22Rv1 (cell line): ENCODE results near the gene PPFIA1.
A peak's percentile ranks its signal among the peaks of the same experiment; 100 is the strongest.

ENCODE experiments used
- H3K27ac ChIP-seq: fragments of 450-650 bp; 2 replicates; pipeline ENCODE4 v1.5.1; 2017
- ZFX ChIP-seq: fragments of 450-650 bp; IDR thresholded peaks from 2 replicates; pipeline ENCODE4 v1.6.1; 2017; ENCODE audit warnings: antibody characterized with exemption, borderline replicate concordance
- TF ChIP-seq, protein P1 (sequence below): fragments of 450-650 bp; IDR thresholded peaks from 2 replicates; pipeline ENCODE4 v1.5.1; 2017; ENCODE audit warnings: mild to moderate bottlenecking

PPFIA1 gene

DNA sequence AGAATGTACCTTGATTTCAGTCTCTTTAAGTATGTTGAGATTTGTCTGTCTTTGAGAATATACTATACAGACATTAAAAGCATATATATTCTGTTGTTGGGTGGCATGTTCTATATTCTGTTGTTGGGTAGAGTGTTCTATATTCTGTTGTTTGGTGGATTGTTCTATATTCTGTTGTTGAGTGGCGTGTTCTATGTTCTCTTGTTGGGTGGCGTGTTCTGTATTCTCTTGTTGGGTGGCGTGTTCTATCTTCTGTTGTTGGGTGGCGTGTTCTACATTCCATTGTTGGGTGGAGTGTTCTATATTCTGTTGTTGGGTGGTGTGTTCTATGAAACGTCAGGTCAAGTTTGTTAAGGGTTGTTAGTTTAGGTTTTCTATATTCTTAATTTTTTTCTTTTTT lies 100.8 kb downstream of the PPFIA1 start:
- no peak overlapping the region for H3K27ac ChIP-seq
- no peak for TF ChIP-seq ZFX
- TF ChIP-seq, protein P1, sequence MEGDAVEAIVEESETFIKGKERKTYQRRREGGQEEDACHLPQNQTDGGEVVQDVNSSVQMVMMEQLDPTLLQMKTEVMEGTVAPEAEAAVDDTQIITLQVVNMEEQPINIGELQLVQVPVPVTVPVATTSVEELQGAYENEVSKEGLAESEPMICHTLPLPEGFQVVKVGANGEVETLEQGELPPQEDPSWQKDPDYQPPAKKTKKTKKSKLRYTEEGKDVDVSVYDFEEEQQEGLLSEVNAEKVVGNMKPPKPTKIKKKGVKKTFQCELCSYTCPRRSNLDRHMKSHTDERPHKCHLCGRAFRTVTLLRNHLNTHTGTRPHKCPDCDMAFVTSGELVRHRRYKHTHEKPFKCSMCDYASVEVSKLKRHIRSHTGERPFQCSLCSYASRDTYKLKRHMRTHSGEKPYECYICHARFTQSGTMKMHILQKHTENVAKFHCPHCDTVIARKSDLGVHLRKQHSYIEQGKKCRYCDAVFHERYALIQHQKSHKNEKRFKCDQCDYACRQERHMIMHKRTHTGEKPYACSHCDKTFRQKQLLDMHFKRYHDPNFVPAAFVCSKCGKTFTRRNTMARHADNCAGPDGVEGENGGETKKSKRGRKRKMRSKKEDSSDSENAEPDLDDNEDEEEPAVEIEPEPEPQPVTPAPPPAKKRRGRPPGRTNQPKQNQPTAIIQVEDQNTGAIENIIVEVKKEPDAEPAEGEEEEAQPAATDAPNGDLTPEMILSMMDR = no peak

DNA sequence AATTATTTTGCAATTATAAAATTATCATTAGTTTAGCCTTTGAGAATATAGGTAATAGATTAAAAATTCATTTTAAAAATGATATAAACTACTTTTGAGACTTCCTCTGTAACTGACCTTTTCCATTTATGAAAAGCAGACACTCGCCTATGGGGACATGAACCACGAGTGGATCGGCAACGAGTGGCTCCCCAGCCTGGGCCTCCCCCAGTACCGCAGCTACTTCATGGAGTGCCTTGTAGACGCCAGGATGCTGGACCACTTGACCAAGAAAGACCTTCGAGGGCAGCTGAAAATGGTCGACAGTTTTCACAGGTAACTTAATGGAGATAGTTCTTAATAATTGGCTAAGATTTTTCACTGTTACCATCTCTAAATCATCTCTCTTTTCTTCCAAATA lies 101.6 kb downstream of the PPFIA1 start:
- no peak overlapping the region for H3K27ac ChIP-seq
- TF ChIP-seq, protein P1 = no peak
- no peak for TF ChIP-seq ZFX

DNA sequence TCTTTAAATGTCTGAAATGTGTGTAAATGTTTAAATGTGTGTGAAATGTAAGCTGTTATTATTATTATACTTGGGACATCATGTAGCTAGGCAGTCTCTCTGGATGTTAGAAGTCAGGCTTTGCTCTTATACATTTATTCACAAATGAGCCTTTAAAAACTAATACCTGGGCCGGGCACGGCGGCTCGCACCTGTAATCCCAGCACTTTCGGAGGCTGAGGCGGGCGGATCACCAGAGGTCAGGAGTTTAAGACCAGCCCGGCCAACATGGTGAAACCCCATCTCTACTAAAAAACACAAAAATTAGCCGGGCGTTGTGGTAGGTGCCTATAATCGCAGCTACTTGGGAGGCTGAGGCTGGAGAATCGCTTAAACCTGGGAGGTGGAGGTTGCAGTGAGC lies 106.1 kb downstream of the PPFIA1 start:
- no peak overlapping the region for H3K27ac ChIP-seq
- TF ChIP-seq, protein P1 = no peak

DNA sequence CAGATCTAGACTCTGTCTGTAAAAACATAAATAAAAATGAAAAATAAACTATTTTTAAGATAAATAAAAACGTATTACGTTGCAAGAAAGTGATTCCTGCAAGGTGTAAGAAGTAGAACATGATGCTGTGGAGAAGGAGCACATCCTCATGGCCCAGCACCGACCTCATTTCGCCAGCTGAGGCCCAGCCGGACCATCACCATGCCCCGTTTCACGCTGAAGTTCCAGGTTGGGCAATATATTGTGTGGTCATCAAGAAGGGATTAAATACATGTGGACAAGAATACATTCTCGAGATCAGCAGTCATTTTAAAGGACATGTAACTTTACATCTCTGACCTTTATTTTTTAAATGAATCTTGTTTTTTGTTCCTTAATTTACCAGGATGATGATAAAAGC lies 107.2 kb downstream of the PPFIA1 start:
- no peak for TF ChIP-seq ZFX
- TF ChIP-seq, protein P1 = no peak
- no peak overlapping the region for H3K27ac ChIP-seq

DNA sequence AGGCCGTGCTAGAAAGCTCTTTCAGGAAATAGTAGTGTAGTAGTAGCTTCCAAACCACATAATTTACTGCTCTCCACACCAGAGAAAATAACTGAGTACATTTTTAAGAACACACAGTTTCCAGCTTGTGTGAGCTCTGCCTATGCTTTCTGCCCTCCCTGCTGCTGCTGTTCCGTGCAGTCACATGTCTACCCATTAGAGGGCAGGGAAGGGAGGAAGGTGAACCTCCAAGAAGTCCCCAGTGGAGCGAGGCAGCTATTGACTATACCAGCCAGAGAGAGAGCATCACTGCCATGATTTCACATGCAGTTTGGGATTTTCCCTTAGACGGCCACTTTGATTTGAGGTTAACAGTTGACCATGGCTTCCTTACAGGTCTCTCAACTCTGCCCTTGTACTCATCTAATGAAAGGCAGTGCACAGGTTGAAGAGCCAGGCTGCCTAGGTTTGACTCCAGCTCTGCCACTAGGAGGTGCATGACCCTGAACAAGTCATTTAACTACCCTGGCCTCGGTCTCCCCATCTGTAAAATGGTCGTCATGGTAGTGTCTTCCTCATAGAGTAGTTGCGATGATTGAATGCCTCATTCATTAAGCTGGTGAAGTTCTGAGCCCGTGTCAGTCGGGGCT lies 108.1 kb downstream of the PPFIA1 start:
- H3K27ac ChIP-seq = no peak overlapping the region
- TF ChIP-seq, protein P1 = peak; percentile 31
- TF ChIP-seq ZFX = no peak

DNA sequence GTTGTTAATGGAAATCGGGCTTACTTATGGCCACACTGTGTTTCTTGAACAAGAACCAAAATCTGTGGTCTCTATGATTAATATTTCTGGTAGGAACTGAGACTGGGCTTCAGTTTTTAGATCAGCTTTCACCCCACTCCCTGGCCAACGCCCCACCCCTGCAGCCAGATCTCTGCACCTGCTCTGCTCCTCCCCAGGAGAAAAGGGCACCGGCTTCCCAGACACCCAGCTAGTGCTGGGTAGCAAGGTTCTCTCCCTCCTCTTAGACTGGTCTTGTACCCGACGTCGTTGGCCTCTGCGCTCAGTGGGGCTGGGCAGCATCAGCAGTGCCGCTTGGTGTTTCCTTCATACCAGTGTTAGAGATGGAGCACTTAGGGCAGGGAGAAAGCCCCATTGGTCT lies 110.9 kb downstream of the PPFIA1 start:
- TF ChIP-seq ZFX = no peak
- TF ChIP-seq, protein P1 = no peak
- no peak overlapping the region for H3K27ac ChIP-seq

DNA sequence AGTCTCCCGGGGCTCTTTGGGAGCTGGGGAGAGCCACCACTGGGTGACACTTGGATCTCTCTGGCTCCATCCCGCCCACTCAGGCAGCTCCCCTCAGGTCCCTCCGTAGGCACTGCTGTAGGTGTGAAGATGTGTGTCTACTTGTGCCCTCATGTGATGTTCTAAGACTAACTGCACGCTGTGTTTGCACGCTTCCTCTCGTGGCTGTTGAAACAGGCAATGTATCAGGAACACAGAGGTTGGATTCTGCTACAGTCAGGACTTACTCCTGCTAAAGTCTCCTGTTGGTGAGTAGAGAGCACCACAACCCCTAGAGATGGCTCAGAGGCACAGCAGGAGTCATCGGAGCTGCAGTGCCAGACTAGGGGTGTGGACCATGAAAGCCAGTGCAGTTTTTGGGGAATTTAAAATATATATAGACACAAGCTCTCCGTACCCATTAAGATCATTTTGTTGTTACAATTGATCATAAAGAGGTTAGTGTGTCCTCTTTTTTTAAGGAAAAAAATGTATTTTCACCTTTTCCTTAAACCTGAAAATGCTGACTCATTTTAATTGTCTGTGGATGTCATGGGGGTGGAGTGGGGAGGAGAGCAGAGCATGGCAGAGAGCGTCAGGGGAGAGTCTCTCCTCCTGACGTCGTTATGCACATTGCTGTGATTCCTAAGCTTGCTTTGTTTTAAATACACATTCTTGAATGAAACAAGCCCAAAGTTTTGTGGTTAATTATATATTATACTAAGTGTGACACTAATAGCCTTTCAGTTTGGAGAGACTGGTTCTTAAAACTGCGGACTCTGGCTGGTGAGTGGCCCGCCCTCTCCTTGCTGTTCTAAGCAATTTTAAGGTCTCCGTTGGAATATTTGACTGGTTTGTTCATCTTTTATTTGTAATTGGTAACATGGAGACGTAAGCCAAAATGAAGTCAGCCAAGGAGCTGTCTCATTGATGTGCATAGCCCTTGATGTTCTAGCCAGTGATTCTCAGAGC lies 111.7 kb downstream of the PPFIA1 start:
- H3K27ac ChIP-seq = no peak overlapping the region
- no peak for TF ChIP-seq ZFX
